ENCODE measurements around the gene DHCR7.

DNA sequence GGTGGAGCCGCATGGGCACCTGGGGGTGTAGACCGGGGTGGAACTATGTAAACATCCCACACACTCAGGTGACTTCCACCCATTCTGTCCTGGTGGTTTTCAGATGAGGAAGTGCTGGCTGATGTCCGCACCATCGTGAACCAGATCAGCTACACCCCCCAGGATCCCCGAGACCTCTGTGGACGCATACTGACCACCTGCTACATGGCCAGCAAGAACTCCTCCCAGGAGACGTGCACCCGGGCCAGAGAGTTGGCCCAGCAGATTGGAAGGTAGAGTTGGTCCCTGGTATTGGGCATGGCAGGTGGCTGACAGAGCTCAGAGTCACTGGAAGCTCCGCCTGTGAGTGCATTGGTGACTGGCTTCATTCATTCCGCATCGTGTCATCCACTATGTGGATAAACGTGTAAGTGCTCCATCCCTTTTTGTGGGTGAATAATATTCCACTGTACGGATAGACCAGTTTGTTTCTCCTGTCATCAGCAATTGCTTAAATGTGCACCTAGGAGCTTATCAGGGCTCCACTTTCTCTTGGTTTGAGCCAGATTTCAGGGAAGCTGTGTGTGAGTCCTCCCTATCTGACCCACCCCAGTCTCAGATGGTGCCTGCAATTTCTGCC, 34.7 kb upstream of the DHCR7 start:
- TF ChIP-seq, protein P1, sequence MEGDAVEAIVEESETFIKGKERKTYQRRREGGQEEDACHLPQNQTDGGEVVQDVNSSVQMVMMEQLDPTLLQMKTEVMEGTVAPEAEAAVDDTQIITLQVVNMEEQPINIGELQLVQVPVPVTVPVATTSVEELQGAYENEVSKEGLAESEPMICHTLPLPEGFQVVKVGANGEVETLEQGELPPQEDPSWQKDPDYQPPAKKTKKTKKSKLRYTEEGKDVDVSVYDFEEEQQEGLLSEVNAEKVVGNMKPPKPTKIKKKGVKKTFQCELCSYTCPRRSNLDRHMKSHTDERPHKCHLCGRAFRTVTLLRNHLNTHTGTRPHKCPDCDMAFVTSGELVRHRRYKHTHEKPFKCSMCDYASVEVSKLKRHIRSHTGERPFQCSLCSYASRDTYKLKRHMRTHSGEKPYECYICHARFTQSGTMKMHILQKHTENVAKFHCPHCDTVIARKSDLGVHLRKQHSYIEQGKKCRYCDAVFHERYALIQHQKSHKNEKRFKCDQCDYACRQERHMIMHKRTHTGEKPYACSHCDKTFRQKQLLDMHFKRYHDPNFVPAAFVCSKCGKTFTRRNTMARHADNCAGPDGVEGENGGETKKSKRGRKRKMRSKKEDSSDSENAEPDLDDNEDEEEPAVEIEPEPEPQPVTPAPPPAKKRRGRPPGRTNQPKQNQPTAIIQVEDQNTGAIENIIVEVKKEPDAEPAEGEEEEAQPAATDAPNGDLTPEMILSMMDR (conservative IDR thresholded peaks at IDR 0.05; ENCODE audit: low read depth, low read length) = no peak
- TF ChIP-seq EZH2 (IDR thresholded peaks at IDR 0.05; ENCODE audit: borderline replicate concordance, low read depth, low read length, poor library complexity, severe bottlenecking) = no peak
